Ovary (tissue), 3 donors: ENCODE data around the gene ST14.
"Not testable (repeated sequence)": the region's sequence is repeated elsewhere in the genome, so short reads cannot be mapped to it uniquely, and the experiment has no call there.

Experiments used
- POLR2A ChIP-seq: fragments of 450-650 bp; IDR thresholded peaks from one replicate; pipeline ENCODE4 v1.6.1; 2017; ENCODE audit warnings: antibody characterized with exemption, mild to moderate bottlenecking, moderate library complexity
- TF ChIP-seq, protein P1 (sequence below), 3 donors: fragments of 450-650 bp in 2 of 3; fragments of 200-600 bp in 1 of 3; IDR thresholded peaks; one replicate each; pipeline versions ENCODE4 v1.5.1 to v1.8.0; 2016 to 2022; ENCODE audit warnings: antibody characterized with exemption in 3 of 3, mild to moderate bottlenecking in 1 of 3
- donor health status: DM: no; HTN: no; CAD: no.

- TF ChIP-seq POLR2A = not testable (repeated sequence)
- TF ChIP-seq, protein P1, sequence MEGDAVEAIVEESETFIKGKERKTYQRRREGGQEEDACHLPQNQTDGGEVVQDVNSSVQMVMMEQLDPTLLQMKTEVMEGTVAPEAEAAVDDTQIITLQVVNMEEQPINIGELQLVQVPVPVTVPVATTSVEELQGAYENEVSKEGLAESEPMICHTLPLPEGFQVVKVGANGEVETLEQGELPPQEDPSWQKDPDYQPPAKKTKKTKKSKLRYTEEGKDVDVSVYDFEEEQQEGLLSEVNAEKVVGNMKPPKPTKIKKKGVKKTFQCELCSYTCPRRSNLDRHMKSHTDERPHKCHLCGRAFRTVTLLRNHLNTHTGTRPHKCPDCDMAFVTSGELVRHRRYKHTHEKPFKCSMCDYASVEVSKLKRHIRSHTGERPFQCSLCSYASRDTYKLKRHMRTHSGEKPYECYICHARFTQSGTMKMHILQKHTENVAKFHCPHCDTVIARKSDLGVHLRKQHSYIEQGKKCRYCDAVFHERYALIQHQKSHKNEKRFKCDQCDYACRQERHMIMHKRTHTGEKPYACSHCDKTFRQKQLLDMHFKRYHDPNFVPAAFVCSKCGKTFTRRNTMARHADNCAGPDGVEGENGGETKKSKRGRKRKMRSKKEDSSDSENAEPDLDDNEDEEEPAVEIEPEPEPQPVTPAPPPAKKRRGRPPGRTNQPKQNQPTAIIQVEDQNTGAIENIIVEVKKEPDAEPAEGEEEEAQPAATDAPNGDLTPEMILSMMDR (IDR thresholded peaks at IDR 0.05) = not testable (repeated sequence)
These were observed 12.4 kb downstream of the ST14 start for GRCh38 chr11:130172001-130172400.
